GM23248 (cell line): ENCODE results near the gene EXOSC10.

Experiments used
- EZH2 ChIP-seq: fragments of 200-600 bp; sonication (generic); IDR thresholded peaks from 2 replicates; pipeline ENCODE4 v1.6.1; 2018; ENCODE audit warnings: antibody characterized with exemption, mild to moderate bottlenecking; ENCODE audit not compliant: insufficient read depth, poor library complexity, severe bottlenecking
- EZH2phosphoT487 ChIP-seq: fragments of 200-600 bp; sonication (generic); IDR thresholded peaks from 2 replicates; pipeline ENCODE4 v1.6.1; 2018; ENCODE audit warnings: antibody characterized with exemption, moderate library complexity, mild to moderate bottlenecking, low read depth; ENCODE audit not compliant: insufficient read depth

DNA sequence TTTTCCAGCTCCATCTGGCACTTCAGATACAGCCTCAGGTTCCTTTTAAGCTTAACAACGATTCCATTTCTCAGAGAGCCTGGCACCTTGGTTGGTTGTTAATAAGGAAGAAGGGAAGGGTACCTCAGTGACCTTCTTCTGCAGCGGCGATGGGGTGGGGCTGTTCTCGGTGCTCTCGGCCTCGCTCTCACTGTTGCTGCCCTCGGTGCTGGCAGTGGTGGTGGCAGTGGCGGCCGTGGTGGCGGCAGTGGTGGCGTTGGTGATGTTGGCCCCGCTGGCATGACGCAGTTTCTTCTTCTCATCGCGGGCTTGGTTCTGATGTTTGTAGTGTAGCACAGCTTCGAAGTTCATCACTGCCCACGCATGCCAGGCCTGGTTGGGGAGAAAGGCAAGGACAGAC lies 30.7 kb upstream of the EXOSC10 start:
- TF ChIP-seq EZH2, result no peak
- TF ChIP-seq EZH2phosphoT487, result no peak
